ENCODE measurements around the gene PTPRN2.
"Not testable (repeated sequence)": the region's sequence is repeated elsewhere in the genome, so short reads cannot be mapped to it uniquely, and the experiment has no call there.

Gene PTPRN2

GRCh38 chr7:158376146-158376838 lies 211.3 kb downstream of the PTPRN2 start:
- not testable (repeated sequence) for DNase-seq

- DNase-seq, result no peak
These were observed 212.6 kb downstream of the PTPRN2 start for GRCh38 chr7:158375034-158375433.

- no peak for DNase-seq
These were observed 213.0 kb downstream of the PTPRN2 start for GRCh38 chr7:158374586-158374985.

GRCh38 chr7:158374146-158374545 lies 213.5 kb downstream of the PTPRN2 start:
- DNase-seq, result no peak

GRCh38 chr7:158373476-158374133 lies 214.0 kb downstream of the PTPRN2 start:
- no peak for DNase-seq

GRCh38 chr7:158372400-158373342 lies 215.0 kb downstream of the PTPRN2 start:
- DNase-seq, result no peak

- no peak for DNase-seq
These were observed 215.8 kb downstream of the PTPRN2 start for GRCh38 chr7:158371856-158372255.

GRCh38 chr7:158369866-158370265 lies 217.8 kb downstream of the PTPRN2 start:
- no peak for DNase-seq

- no peak for DNase-seq
These were observed 218.3 kb downstream of the PTPRN2 start for GRCh38 chr7:158369290-158369689.

- DNase-seq, result no peak
These were observed 219.2 kb downstream of the PTPRN2 start for GRCh38 chr7:158368449-158368848.

GRCh38 chr7:158367634-158367982 lies 220.0 kb downstream of the PTPRN2 start:
- no peak for DNase-seq

GRCh38 chr7:158366916-158367633 lies 220.5 kb downstream of the PTPRN2 start:
- no peak for DNase-seq

- no peak for DNase-seq
These were observed 221.3 kb downstream of the PTPRN2 start for GRCh38 chr7:158366346-158366745.

GRCh38 chr7:158365267-158365666 lies 222.4 kb downstream of the PTPRN2 start:
- no peak for DNase-seq

- no peak for DNase-seq
These were observed 223.2 kb downstream of the PTPRN2 start for GRCh38 chr7:158364451-158364850.

- DNase-seq, result no peak
These were observed 224.4 kb downstream of the PTPRN2 start for GRCh38 chr7:158362912-158363905.

- no peak for DNase-seq
These were observed 225.6 kb downstream of the PTPRN2 start for GRCh38 chr7:158362001-158362400.

GRCh38 chr7:158361326-158361946 lies 226.2 kb downstream of the PTPRN2 start:
- no peak for DNase-seq

GRCh38 chr7:158358926-158359645 lies 228.5 kb downstream of the PTPRN2 start:
- no peak for DNase-seq
